Measurements from ENCODE around the gene CRYBG3.

GRCh38 chr3:97872525-97873042 is 50.8 kb downstream of the CRYBG3 start:
- no peak for TF ChIP-seq CTCF (IDR thresholded peaks at IDR 0.05)
- TF ChIP-seq POLR2A (IDR thresholded peaks at IDR 0.05): no peak

Measured in esophagus squamous epithelium (tissue), 4 donors.